Neutrophil (primary cell): ENCODE measurements around the gene FOXD3.
A peak's percentile ranks its signal among the peaks of the same experiment; 100 is the strongest.

Experiments
- H3K27ac ChIP-seq: fragments of 200-600 bp; sonication (generic); 2 replicates; pipeline ENCODE4 v1.5.1; 2016; ENCODE audit warnings: mild to moderate bottlenecking, moderate library complexity
- H3K27me3 ChIP-seq: fragments of 200-600 bp; sonication (generic); 2 replicates; pipeline ENCODE4 v1.6.0; 2016; ENCODE audit warnings: mild to moderate bottlenecking
- H3K36me3 ChIP-seq: fragments of 200-600 bp; sonication (generic); 2 replicates; pipeline ENCODE4 v1.5.1; 2017
- H3K4me1 ChIP-seq, 2 experiments: fragments of 200-600 bp in 1 of 2; sonication (generic) in 1 of 2; 1 replicate in 1 of 2; 2 replicates in 1 of 2; pipeline versions ENCODE4 v1.5.1 to v1.6.1; 2013 to 2016; ENCODE audit warnings: low read depth in 1 of 2, low read length in 1 of 2, mild to moderate bottlenecking in 1 of 2, moderate library complexity in 1 of 2; ENCODE audit not compliant: control insufficient read depth in 1 of 2, insufficient read depth in 1 of 2
- H3K4me3 ChIP-seq, 2 experiments: fragments of 200-600 bp in 1 of 2; sonication (generic) in 1 of 2; 1 replicate in 1 of 2; 2 replicates in 1 of 2; pipeline ENCODE4 v1.5.1; 2013 to 2016; ENCODE audit warnings: low read depth in 1 of 2, low read length in 1 of 2, mild to moderate bottlenecking in 1 of 2, moderate library complexity in 1 of 2
- H3K9me3 ChIP-seq: fragments of 200-600 bp; sonication (generic); 2 replicates; pipeline ENCODE4 v1.5.1; 2016
- CTCF ChIP-seq: fragments of 200-600 bp; sonication (generic); IDR thresholded peaks from 2 replicates; pipeline ENCODE4 v1.5.1; 2016; ENCODE audit warnings: antibody characterized with exemption

Gene FOXD3

DNA sequence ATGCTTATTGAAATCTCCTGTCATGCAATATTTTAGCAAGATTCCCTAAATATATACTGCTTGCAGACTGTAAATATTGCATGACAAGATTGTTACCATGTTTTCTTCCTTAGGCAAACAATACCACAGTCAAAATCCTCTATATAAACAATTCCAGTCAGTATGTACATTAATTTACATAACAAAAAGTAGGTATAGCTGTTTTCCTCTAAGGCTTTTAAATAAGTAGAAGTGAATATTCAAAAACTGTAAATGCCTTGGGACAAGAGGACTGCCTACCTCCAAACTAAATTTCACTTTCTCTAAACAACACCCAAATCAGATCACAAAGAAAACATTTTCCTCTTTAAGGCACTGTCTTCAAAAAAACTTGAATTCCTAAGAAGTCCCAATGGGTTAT, 17.3 kb upstream of the FOXD3 start:
- Histone ChIP-seq H3K4me1 (no peaks in the 10 kb centered on the region), H3K27ac (no peak overlapping the region), H3K27me3 (peaks cover 67% of the 10 kb centered on the region), H3K4me3 (no peak overlapping the region), H3K9me3 (no peaks in the 10 kb centered on the region), H3K36me3 (no peaks in the 10 kb centered on the region)
- no peak for TF ChIP-seq CTCF

GRCh38 chr1:63307196-63307794, 15.1 kb upstream of the FOXD3 start:
- H3K4me3 ChIP-seq: no peak overlapping the region
- H3K27ac ChIP-seq: no peak overlapping the region
- no peaks in the 10 kb centered on the region for H3K9me3 ChIP-seq
- no peaks in the 10 kb centered on the region for H3K4me1 ChIP-seq
- peaks cover 86% of the 10 kb centered on the region for H3K27me3 ChIP-seq
- TF ChIP-seq CTCF: no peak
- no peaks in the 10 kb centered on the region for H3K36me3 ChIP-seq

DNA sequence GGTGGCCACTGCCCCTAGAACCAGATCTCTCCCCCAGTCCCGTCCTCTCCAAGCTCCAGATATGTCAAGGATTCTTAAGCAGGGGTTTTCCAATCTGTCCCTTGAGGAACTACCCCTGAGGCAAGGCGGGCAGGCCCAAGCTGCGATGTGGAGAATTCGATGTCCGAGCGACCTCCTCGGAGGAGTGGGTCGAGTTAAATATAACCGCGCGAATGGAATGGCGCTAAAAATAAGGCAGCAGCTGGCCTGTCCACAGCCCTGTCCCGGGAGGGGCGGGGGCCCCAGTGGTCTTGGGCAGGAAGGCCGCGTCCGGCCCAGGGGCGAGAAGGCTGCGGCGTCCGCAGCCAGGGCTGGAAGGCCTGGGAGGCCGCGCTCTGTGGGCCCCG, 5.8 kb upstream of the FOXD3 start:
- peaks cover 42 to 50% of the 10 kb centered on the region in 2 experiments for H3K4me1 ChIP-seq
- H3K36me3 ChIP-seq: no peaks in the 10 kb centered on the region
- no peaks in the 10 kb centered on the region for H3K9me3 ChIP-seq
- TF ChIP-seq CTCF: no peak
- H3K4me3 ChIP-seq: peak overlapping the region; percentile 61 to 84
- peaks cover 97% of the 10 kb centered on the region for H3K27me3 ChIP-seq
- no peak overlapping the region for H3K27ac ChIP-seq

DNA sequence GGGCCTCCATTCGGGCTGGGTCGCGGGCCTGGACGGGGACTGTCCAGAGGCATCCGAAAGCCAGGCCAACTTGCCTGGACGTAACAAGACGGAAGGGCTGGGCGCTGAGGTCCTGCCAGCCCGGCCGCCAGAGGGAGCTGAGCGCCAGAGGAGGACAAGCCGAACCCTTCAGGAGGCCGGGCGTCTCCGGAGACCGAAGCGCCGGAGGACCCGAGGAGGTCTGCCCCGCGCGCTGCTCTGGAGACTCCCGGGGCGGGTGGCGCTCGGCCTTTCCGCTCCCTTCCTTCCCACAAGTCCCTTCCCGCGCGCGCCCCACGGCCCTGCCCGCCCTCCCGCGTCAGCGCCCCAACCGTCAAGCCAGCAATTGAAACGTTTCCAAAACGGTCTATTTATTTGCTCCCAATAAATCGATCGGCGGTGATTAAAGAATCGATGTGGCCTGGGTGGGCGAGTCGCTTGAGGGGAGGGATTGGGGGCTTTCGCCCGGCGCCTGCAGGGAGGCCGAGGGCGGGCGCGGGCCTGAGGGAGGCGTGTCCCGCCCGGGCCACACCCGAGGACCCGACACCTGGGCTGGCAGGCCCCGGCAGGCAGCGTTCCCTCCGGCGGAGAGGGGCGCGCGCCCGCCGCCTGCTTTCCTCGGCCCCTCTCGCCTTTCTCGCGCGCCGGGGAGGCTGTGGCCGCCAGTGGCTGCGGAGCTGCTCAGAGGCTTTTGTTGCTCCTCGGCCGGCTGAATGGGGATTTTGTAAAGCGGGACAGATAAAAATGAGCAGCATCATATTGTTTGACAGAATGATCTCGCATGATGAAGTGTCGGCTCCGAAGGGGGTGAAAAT, 5.2 kb upstream of the FOXD3 start:
- H3K27me3 ChIP-seq: peaks cover 99% of the 10 kb centered on the region
- H3K4me1 ChIP-seq: peaks cover 48 to 56% of the 10 kb centered on the region in 2 experiments
- H3K9me3 ChIP-seq: no peaks in the 10 kb centered on the region
- no peaks in the 10 kb centered on the region for H3K36me3 ChIP-seq
- no peak overlapping the region for H3K27ac ChIP-seq
- peak; percentile 52 for TF ChIP-seq CTCF
- H3K4me3 ChIP-seq: peak overlapping the region; percentile 61 to 84

DNA sequence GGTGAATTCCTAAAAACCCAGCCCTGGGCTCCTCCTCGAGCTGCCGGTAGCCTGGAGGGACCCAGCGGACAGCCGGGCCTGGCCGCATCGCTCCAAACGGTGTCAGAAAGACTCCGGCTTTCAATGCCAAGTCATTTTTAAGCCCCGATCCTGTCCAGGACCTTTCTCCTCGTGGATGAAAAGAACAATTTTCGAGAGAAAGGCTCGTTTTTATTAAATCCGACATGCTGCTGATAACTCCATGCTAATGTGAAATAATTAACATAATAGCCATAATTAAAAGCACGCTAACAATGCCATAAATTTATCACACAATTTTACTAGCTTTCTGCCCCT, 4.6 kb upstream of the FOXD3 start:
- H3K27me3 ChIP-seq: peaks cover 100% of the 10 kb centered on the region
- H3K27ac ChIP-seq: no peak overlapping the region
- peaks cover 3% of the 10 kb centered on the region for H3K9me3 ChIP-seq
- H3K4me1 ChIP-seq: peaks cover 47 to 62% of the 10 kb centered on the region in 2 experiments
- no peak for TF ChIP-seq CTCF
- peak overlapping the region; percentile 61 to 84 for H3K4me3 ChIP-seq
- no peaks in the 10 kb centered on the region for H3K36me3 ChIP-seq
